HG02938 (cell line): Measurements from ENCODE around the gene LGALS3BP.

ENCODE experiments used
- ATAC-seq: cut with Tn5 transposase; IDR thresholded peaks from one replicate; pipeline ENCODE4 v1.9.1; 2021; ENCODE audit warnings: mild to moderate bottlenecking, moderate library complexity; ENCODE audit not compliant: unreplicated experiment

The LGALS3BP gene

DNA sequence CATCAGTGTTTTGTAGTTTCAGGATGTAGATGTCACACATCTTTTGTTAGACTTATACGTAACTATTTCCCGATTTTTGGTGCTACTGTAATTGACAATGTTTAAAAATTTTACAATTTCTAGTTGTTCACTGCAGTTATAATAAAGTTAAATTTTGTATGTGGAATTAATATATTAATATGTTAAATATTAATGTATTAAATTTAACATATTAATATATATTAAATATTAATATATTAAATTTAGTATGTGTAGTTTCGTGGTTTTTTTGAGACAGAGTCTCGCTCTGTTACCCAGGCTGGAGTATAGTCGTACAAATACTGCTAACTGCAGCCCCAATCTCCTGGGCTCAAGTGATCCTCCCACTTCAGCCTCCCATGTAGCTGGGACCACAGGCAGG is 5.7 kb upstream of the LGALS3BP start:
- no peak for ATAC-seq

DNA sequence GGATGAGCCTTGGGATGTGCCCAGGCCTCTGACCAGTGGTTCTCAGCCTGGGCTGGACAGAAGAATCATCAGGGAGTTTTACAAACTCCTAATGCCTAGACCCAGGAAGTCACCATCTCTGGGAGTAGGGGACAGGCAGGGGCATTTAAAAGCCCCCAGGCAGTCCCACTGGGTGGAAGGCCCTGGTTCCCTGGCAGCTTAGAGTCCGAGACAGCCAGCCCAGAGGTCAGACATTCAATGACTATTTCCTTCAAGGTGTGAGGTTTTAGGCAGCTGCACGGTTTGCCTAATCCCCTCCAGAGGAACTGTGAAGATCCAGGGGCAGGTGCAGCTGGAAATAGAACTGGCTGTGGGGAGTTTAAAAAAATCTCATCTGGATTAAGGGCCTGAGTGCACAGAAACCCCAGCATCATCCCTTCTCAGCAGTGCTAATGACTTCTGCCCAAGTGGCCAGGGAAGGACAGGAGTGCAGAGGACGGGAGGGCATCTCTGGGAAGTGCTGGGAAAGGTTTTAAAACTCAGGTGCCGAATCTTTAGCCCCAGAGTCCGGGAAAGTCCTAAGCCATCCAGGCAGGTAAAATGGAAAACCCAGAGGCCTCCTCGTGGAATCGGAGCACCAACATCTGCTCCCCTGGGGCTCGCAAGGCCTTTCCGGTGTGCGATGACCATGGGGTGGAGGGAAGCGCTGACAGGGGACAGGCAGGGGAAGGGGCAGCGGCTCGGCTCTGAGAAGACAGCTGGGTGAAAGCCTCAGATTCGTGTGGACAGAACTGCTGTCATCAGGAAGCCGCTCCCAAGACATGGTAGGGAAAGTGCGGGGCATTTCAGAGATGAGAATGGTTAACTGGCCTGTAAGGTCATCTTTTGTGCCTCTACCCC is 1.5 kb upstream of the LGALS3BP start:
- ATAC-seq = no peak

DNA sequence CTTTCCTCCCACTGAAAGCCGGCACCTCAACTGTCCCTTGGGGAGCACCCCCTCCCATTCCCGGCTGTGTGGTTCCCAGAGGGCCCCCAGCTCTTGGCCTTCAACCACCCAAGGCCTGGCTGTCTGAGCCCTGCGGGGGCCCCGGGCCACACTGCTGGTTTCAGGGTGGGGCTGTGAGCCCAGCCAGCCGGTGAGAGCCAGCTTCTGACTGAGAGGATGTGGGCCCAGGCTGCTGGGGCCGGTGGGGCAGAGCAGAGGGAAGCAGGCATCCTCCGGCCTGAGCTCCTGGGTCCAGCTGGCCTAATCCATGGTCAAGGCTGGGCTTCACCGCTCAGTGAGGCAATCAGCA is 875 bp upstream of the LGALS3BP start:
- no peak for ATAC-seq

DNA sequence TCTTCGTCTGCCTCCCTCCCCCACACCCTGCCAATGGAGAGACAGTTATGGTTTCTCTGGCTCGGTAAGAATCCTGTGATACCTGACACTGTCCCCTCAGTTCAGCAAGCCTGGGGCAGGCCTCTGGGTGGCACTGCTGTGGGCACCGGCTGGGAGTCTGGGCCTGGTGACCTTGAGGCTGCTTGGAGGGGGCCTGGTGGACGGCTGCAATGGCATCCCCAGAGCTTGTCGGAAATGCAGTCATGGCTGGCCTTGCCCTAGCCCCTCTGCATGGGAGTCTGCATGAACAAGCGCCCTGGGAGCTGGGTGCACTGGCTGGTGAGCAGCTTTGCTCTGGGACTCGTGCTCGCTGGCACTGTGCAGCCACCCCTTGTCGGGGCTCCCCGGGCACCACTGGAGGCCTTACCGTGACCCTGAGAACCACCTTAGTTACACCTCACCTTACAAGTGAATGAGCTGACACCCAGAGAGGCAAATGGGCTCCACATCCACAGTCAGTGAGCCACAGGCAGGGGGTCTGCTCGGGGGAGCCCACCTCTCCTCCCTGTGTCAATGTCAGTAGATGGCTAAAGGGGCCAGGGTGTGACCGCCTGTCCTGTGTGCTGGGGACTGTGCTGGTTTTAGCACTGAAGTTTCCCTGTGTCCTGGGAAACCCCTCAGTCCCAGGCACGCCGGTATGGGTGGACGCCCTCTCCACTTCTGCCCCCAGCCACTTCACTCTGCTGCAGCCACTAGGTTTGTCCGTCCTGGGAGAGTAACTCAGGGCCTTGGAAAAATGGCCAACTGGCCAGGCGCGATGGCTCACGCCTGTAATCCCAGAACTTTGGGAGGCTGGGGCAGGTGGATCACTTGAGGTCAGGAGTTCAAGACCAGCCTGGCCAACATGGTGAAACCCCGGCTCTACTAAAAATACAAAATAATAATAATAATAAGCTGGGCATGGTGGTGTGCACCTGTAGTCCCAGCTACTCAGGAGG is 1.4 kb downstream of the LGALS3BP start:
- ATAC-seq = no peak

DNA sequence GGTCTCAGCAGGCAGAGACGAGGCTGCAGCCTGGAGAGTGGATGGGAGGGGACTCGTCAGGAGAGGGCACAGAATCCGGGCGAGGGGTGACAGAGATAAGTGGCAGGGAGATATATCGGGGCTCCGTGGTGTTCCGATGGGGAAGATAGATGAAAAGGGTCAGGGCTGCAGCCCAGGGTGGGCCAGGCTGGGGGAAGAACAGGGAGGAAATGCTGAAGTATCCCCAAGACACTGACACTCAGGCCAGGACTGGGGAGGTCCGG is 2.1 kb downstream of the LGALS3BP start:
- ATAC-seq = no peak

DNA sequence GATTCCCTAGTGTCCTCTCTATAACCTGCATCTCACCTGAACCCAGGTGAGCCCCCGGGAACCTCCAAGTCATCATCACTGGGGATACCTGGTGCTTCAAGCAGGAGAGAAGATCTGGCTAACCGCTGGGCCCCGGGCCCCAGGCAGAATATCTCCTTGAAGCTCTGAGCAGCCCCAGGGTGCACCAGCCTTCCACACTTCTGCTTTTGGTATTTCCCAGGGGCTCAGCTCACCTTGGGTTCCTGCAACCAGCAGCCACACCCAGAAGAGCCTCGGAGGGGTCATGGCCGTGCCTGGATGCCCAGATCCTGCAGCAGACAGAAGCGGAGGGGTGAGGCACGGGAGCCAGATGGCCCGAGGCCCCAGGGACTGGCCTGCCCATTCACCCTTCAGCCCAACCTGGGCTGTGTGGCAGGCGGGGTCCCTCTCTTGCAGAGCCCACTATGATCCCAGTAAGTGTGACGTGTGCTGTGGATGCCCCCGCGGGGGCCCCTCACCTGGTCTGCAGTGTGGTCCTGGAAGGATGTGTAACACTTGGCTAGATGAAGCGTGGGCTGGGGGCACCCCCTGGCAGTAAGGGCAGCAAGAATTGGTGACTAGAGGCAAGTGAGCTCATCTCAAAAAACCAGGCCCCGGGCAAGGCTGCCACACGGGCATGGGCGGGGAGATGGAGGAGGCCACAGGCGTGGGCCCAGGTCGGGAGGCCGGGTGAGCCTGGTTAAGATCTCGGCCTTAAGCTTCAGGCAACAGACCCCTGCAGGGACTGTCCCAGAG is 2.6 kb downstream of the LGALS3BP start:
- ATAC-seq = no peak

DNA sequence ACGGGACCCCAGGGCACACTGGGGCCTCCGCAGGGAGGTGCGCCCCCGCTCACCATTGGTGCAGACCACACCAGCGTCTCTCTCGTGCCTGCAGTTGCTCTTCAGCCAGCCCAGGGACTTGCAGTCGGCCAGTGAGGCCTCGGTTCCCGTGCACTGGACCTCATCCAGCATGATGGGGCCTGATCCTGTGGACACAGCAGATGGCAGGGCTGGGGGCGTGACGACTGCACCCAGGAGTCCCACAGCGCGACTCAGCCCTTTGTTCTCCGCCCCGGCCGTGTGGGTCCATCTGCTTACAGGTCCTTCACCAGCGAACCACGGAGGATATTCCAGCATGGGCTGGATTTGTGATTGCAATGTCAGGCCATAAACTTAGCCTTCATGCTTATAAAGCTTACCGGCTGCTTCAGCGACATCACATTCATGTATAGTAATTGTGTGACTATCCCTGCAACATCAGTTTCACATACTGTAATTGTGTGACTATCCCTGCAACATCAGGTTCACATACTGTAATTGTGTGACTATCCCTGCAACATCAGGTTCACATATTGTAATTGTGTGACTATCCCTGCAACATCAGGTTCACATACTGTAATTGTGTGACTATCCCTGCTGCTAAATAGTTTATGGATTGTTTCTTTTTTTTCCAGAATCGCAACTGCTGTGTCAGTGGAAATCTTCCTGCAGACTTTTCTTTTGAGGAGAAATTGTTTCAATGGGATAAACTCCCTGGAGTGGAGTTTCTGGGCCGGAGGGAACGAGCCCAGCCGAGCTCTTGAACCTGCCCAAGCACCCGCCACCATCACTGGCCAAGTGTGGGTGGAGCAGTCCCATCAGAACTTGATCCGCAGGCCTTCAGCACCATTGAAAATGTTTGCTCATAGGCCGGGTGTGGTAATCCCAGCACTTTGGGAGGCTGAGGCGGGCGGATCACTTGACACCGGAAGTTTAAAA is 4.8 kb downstream of the LGALS3BP start:
- no peak for ATAC-seq

DNA sequence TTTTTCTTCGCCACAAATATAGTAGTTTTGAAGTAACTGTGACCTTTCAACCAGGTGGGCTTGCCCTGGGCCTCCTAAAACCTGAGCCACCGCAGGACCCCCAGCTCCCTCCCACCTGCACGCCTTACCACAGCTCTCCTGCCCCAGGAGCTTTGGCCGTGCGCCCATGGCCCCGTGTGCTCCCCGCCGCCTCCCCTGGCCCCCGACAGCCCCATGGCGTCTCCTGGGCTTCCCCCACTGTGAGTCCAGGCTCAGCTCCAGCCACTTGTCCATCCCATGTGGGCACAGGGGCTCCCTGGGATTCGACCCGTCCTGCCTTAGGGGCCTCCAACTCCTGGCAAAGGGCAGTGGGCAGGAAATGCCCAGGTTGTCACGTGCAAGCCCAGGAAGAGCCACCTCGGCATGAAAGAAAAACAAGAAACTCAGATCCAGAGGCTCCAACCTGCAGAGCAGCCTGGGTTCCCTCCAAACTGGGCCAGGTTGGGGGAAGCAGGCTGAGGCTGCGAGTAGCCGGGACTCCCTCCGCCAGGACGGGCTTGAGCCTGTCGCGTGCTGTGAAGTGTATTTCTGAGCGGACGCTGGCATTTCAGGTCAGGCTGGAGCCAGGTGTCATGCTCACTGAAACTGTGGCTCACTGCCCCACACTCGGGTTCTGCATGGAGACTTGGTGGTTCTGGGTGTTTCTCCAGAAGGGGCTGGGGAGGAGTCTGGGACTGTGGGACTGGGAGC is 5.8 kb downstream of the LGALS3BP start:
- no peak for ATAC-seq

DNA sequence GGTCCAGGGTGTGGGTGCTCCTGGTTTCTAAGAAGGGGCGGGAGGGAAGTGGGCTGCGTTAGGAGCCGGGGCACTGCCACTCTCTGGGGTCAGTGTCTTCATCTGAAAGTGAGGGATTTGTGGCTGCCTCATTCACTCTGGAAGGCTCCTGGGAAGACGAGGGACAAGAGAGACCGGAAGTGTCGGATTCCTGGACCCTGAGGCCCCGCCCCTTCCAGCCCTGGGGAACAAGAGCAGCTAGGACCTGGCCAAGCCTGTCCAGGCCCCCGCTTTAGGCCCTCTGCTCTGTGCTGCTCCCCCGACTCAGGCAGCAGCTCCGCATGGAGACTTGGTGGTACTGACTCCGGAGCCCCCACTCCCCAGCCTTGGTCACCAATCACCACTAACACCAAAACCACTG is 6.5 kb downstream of the LGALS3BP start:
- ATAC-seq = no peak

DNA sequence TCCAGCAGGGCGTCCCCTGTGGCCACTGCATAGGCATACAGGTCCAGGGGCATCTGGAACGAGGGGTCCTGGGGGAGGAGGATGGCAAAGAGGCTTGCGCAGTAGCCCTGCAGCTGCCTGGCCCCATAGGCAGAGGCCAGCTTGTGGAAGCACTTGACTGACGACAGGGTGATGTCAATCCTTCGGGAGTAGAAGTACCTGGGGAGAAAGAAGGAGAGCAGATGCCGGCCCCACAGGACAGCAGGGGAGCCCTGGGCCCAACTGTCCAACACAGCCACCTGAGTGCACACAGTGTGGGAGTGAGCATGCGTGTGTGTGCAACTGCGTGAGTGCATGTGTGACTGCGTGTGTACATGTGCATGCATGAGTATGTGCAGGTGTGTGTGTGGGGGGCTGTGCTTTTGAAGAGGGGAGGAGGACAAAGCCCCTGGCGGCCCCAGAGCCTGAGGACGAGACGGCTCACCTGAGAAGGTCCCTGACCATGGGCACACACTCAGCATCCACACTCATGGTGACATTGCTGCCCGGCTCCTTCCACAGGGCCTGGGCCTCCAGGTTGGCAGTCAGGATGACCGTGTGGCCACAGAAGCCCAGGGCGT is 7.1 kb downstream of the LGALS3BP start:
- no peak for ATAC-seq

DNA sequence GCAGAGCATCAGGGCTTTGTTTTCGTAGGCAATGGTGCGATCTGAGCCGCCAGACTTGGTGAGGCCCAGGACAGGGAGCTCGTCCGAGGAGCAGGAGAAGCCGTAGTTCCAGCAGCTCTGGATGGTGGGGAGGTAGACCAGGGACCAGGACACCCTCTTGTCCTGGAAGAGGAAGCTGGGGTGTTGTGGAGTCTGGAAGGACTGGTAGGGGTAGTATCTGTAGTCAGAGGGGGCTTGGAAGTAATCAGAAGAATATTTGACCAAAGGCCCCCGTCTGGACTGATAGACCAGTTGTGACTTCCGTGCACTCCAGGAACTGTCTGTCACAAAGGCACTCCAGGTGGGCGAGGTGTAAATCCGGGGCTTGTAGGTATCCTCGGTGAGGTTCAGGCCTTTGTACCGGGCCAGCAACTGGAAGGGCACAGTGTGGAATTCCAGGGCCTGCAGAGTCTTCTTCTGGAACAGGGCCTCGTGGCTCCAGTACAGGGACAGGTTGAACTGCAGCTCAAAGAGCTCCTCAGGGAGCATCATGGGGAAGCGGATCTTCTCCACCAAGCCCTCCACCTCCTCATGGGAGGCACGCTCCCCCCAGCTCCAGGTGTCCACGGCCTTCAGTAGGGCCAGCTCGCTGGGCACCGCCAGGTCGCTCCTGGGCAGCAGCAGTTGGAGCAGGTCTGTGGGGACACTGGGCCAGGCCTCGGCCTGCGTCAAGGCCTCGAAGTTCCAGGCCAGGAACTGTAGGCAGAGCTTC is 7.8 kb downstream of the LGALS3BP start:
- ATAC-seq = no peak

DNA sequence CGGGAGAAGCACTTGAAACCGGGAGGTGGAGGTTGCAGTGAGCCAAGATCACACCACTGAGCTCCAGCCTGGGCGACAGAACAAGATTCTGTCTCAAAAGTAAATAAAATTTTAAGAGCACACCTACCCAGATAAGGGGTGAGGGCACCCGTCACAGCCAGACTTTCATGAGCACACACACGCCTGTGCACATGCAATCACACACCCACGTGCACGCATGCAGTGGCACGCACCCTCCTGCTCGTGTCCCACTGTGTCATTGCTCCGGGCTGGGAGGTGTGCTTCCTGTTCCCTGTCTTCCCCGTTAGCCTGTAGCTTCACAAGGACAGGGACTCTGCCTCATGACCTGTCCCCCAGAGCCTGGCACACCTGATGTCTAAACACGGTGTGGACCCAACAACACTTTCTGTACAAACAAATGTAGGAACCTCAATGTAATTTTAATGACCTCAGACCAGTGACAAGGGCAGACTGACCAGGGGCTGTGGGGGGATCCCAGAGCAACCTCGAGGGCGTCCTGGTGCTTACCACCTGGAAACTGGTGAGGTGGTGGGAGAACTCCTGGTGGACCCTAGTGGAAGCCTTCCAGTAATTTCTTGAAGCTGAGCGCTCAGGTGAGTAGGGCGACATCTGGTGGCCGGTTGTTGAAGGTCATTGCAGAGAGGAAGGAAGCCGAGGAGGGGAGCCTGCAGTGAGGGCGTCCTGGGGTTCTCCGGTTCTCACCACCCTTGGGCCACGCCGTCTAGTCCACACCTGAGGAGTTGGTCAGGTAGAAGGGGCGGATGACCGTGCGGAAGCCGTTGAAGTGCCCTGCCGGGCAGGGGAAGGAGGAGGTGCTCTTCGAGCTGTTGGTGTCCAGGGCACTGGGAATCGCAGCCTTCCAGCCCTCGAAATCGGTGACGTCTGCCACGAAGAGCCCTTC is 8.6 kb downstream of the LGALS3BP start:
- ATAC-seq = no peak

DNA sequence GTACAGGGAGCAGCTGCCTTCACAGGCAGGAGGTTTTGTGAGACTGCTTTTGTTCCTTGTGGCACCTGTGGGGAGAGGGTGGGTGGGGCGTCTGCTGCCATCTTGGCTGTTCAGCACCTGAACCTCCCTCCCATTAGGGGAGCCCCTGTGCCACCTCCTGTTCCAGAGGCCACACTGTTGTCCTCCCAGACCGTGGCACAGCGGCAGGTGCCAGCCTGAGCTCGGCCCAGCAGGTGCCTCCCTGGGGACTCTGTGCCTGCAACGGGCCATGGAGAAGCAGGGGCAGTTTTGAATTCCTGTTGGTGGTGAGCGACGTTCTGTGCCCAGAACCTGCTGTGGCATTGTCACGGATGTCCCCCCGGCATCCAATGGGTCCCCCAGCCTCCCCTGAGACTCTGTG is 9.9 kb downstream of the LGALS3BP start:
- no peak for ATAC-seq

DNA sequence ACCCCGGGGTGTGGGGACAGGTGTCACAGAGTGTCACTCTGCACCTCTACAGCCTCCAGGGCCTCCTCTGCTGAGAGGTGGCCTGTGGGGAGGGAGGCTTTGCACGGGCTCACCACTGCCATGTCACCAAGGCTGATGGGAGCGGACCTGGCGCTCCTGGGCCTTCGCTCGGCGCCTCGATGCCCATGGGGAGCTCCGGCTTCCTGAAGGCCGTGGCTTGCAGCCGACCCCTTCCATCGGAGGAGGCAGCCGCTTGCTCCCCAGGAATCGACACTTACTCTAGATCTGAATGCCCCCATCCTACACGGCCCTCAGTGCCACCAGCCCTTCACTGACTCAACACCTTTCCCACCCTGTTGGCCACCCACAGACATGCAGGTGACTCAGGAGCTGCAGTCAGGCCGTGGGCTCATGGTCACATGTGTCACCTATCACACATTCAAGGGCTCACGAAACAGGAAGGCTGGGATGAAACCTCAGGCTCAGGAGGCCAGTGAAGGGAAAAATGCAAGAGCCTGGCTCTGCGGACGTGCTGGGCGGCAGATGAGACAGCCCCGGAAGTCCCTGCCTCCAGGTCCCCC is 11.9 kb downstream of the LGALS3BP start:
- ATAC-seq = no peak

DNA sequence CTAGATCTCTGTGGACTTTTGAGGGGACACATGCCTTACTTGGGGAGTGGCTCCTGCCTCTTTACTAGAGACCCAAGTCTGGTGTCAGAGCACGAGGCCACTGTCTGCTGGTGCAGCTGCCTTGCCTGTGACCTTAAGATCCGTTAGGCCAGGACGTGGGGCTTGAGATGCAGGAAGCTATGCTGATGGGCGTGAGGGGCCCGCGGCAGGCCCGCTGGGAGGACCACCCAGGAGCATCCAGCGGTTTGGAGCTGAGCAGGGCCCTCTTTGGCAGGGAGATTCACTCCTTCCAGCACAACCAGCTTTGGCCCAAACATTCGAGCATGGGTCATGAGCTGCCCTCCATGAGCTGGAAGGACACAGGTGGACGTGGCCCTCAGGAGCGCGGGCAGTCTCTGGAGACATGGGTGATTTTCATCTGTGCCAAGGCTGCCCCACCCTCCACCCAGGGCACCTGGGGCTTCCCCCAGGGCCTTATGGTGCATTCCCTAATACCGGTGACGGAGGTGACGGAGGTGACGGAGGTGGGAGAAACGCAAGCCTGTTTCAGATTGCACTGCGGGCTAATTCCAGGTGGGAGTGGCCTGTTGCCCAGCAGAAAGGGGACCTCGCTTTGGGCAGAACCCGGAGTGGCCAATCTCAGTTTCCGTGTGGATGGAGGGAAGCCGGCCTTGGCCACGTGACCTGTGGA is 12.7 kb downstream of the LGALS3BP start:
- no peak for ATAC-seq

DNA sequence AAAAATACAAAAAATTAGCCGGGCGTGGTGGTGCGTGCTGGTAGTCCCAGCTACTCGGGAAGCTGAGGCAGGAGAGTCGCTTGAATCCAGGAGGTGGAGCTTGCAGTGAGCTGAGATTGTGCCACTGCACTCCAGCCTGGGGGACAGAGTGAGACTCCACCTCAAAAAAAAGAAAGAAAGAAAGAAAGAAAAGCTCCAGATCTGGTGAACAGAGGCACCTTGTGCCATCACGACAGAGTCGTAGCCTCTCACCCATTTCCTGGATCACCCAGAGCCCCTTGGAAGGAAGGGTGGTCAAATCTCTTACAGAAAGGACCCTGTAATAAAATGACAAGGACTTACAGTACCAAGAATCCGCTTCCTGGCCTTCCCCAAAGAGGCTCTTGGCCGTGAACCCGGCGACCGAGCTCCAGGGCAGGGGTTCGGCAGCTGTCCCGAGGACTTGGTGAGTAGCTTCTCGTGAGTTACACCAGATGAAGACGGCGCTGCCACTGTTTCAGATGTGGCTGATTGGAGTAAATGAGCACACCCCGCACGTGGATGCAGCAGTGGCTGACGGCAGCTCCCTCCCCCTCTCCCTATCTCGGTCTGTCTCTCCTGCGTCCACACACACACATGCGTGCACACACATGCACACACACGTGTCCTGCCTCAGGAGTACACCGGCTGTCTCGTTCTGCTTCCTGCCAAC is 13.5 kb downstream of the LGALS3BP start:
- ATAC-seq = no peak
